Measurements from ENCODE around the gene PIGK.

GRCh38 chr1:77068013-77068412 is 151.2 kb downstream of the PIGK start:
- no peak for TF ChIP-seq CTCF (IDR thresholded peaks at IDR 0.05)
- TF ChIP-seq POLR2A (IDR thresholded peaks at IDR 0.05): no peak
